ENCODE results near the gene HNRNPH1.

The HNRNPH1 gene

GRCh38 chr5:179621551-179622214 is 1.8 kb downstream of the HNRNPH1 start:
- Histone ChIP-seq H3K9me3 (ENCODE audit: control insufficient read depth in 1 of 2, low read length in 2 of 2) (no peaks in the 10 kb centered on the region), H3K9ac (ENCODE audit: low read depth in 1 of 2, low read length in 2 of 2) (peak overlapping the region; percentile 70 to 99), H3K27me3 (ENCODE audit: control insufficient read depth in 1 of 2, insufficient read depth in 2 of 2, low read length in 2 of 2) (no peaks in the 10 kb centered on the region), H3K36me3 (ENCODE audit: control insufficient read depth in 1 of 2, insufficient read depth in 2 of 2, low read length in 2 of 2) (peaks cover 33 to 51% of the 10 kb centered on the region in 2 donors), H3K4me3 (ENCODE audit: low read depth in 1 of 2, low read length in 2 of 2) (peak overlapping the region; percentile 88 to 92), H3K4me1 (ENCODE audit: control insufficient read depth in 1 of 2, insufficient read depth in 2 of 2, low read length in 2 of 2) (peaks cover 48% of the 10 kb centered on the region in 2 donors), H3K27ac (ENCODE audit: low read depth, low read length) (no peak overlapping the region)

- Histone ChIP-seq H3K27ac (ENCODE audit: low read depth, low read length) (no peak overlapping the region), H3K4me1 (ENCODE audit: control insufficient read depth in 1 of 2, insufficient read depth in 2 of 2, low read length in 2 of 2) (peaks cover 48 to 53% of the 10 kb centered on the region in 2 donors), H3K36me3 (ENCODE audit: control insufficient read depth in 1 of 2, insufficient read depth in 2 of 2, low read length in 2 of 2) (peaks cover 40 to 59% of the 10 kb centered on the region in 2 donors)
Measured at GRCh38 chr5:179620703-179621350, 2.6 kb downstream of the HNRNPH1 start.

GRCh38 chr5:179620293-179620692 is 3.2 kb downstream of the HNRNPH1 start:
- Histone ChIP-seq H3K4me3 (ENCODE audit: low read depth in 1 of 2, low read length in 2 of 2) (peak overlapping the region; percentile 88 to 92), H3K9ac (ENCODE audit: low read depth in 1 of 2, low read length in 2 of 2) (peak overlapping the region; percentile 34 to 99), H3K27me3 (ENCODE audit: control insufficient read depth in 1 of 2, insufficient read depth in 2 of 2, low read length in 2 of 2) (no peaks in the 10 kb centered on the region), H3K9me3 (ENCODE audit: control insufficient read depth in 1 of 2, low read length in 2 of 2) (no peaks in the 10 kb centered on the region), H3K36me3 (ENCODE audit: control insufficient read depth in 1 of 2, insufficient read depth in 2 of 2, low read length in 2 of 2) (peaks cover 44 to 65% of the 10 kb centered on the region in 2 donors), H3K27ac (ENCODE audit: low read depth, low read length) (no peak overlapping the region), H3K4me1 (ENCODE audit: control insufficient read depth in 1 of 2, insufficient read depth in 2 of 2, low read length in 2 of 2) (peaks cover 48 to 55% of the 10 kb centered on the region in 2 donors)

More at GRCh38 chr5:179620703-179621350, 2.6 kb downstream of the HNRNPH1 start:
- Histone ChIP-seq H3K27me3 (ENCODE audit: control insufficient read depth in 1 of 2, insufficient read depth in 2 of 2, low read length in 2 of 2) (no peaks in the 10 kb centered on the region), H3K4me3 (ENCODE audit: low read depth in 1 of 2, low read length in 2 of 2) (peak overlapping the region; percentile 88 to 92), H3K9me3 (ENCODE audit: control insufficient read depth in 1 of 2, low read length in 2 of 2) (no peaks in the 10 kb centered on the region), H3K9ac (ENCODE audit: low read depth in 1 of 2, low read length in 2 of 2) (peak overlapping the region; percentile 34 to 99)

GRCh38 chr5:179619776-179620175 is 3.7 kb downstream of the HNRNPH1 start:
- Histone ChIP-seq H3K9ac (ENCODE audit: low read depth in 1 of 2, low read length in 2 of 2) (no peak overlapping the region), H3K27ac (ENCODE audit: low read depth, low read length) (no peak overlapping the region), H3K4me1 (ENCODE audit: control insufficient read depth in 1 of 2, insufficient read depth in 2 of 2, low read length in 2 of 2) (peaks cover 44 to 52% of the 10 kb centered on the region in 2 donors), H3K27me3 (ENCODE audit: control insufficient read depth in 1 of 2, insufficient read depth in 2 of 2, low read length in 2 of 2) (no peaks in the 10 kb centered on the region), H3K9me3 (ENCODE audit: control insufficient read depth in 1 of 2, low read length in 2 of 2) (no peaks in the 10 kb centered on the region), H3K36me3 (ENCODE audit: control insufficient read depth in 1 of 2, insufficient read depth in 2 of 2, low read length in 2 of 2) (peaks cover 49 to 70% of the 10 kb centered on the region in 2 donors), H3K4me3 (ENCODE audit: low read depth in 1 of 2, low read length in 2 of 2) (peak overlapping the region; percentile 42 to 92)

- Histone ChIP-seq H3K36me3 (ENCODE audit: control insufficient read depth in 1 of 2, insufficient read depth in 2 of 2, low read length in 2 of 2) (peaks cover 52 to 77% of the 10 kb centered on the region in 2 donors), H3K27ac (ENCODE audit: low read depth, low read length) (no peak overlapping the region), H3K9me3 (ENCODE audit: control insufficient read depth in 1 of 2, low read length in 2 of 2) (no peaks in the 10 kb centered on the region), H3K4me1 (ENCODE audit: control insufficient read depth in 1 of 2, insufficient read depth in 2 of 2, low read length in 2 of 2) (peaks cover 37 to 46% of the 10 kb centered on the region in 2 donors), H3K9ac (ENCODE audit: low read depth in 1 of 2, low read length in 2 of 2) (peak overlapping the region in 1 of 2 donors; percentile 13), H3K4me3 (ENCODE audit: low read depth in 1 of 2, low read length in 2 of 2) (peak overlapping the region; percentile 32 to 53), H3K27me3 (ENCODE audit: control insufficient read depth in 1 of 2, insufficient read depth in 2 of 2, low read length in 2 of 2) (no peaks in the 10 kb centered on the region)
Measured at GRCh38 chr5:179618923-179619554, 4.4 kb downstream of the HNRNPH1 start.

- Histone ChIP-seq H3K9me3 (ENCODE audit: control insufficient read depth in 1 of 2, low read length in 2 of 2) (no peaks in the 10 kb centered on the region), H3K4me1 (ENCODE audit: control insufficient read depth in 1 of 2, insufficient read depth in 2 of 2, low read length in 2 of 2) (peaks cover 36 to 46% of the 10 kb centered on the region in 2 donors), H3K27ac (ENCODE audit: low read depth, low read length) (no peak overlapping the region), H3K4me3 (ENCODE audit: low read depth in 1 of 2, low read length in 2 of 2) (no peak overlapping the region), H3K36me3 (ENCODE audit: control insufficient read depth in 1 of 2, insufficient read depth in 2 of 2, low read length in 2 of 2) (peaks cover 56 to 88% of the 10 kb centered on the region in 2 donors), H3K27me3 (ENCODE audit: control insufficient read depth in 1 of 2, insufficient read depth in 2 of 2, low read length in 2 of 2) (no peaks in the 10 kb centered on the region), H3K9ac (ENCODE audit: low read depth in 1 of 2, low read length in 2 of 2) (no peak overlapping the region)
Measured at GRCh38 chr5:179617930-179618329, 5.5 kb downstream of the HNRNPH1 start.

- Histone ChIP-seq H3K9me3 (ENCODE audit: control insufficient read depth in 1 of 2, low read length in 2 of 2) (no peaks in the 10 kb centered on the region), H3K4me1 (ENCODE audit: control insufficient read depth in 1 of 2, insufficient read depth in 2 of 2, low read length in 2 of 2) (peaks cover 27 to 37% of the 10 kb centered on the region in 2 donors), H3K36me3 (ENCODE audit: control insufficient read depth in 1 of 2, insufficient read depth in 2 of 2, low read length in 2 of 2) (peaks cover 55 to 97% of the 10 kb centered on the region in 2 donors), H3K4me3 (ENCODE audit: low read depth in 1 of 2, low read length in 2 of 2) (no peak overlapping the region), H3K27me3 (ENCODE audit: control insufficient read depth in 1 of 2, insufficient read depth in 2 of 2, low read length in 2 of 2) (no peaks in the 10 kb centered on the region), H3K9ac (ENCODE audit: low read depth in 1 of 2, low read length in 2 of 2) (no peak overlapping the region), H3K27ac (ENCODE audit: low read depth, low read length) (no peak overlapping the region)
Measured at GRCh38 chr5:179616002-179616594, 7.4 kb downstream of the HNRNPH1 start.

GRCh38 chr5:179615203-179615602 is 8.3 kb downstream of the HNRNPH1 start:
- H3K27me3 ChIP-seq (ENCODE audit: control insufficient read depth in 1 of 2, insufficient read depth in 2 of 2, low read length in 2 of 2) = no peaks in the 10 kb centered on the region
- no peak overlapping the region for H3K4me3 ChIP-seq (ENCODE audit: low read depth in 1 of 2, low read length in 2 of 2)
- H3K27ac ChIP-seq (ENCODE audit: low read depth, low read length) = no peak overlapping the region
- peaks cover 18 to 28% of the 10 kb centered on the region in 2 donors for H3K4me1 ChIP-seq (ENCODE audit: control insufficient read depth in 1 of 2, insufficient read depth in 2 of 2, low read length in 2 of 2)
- no peak overlapping the region for H3K9ac ChIP-seq (ENCODE audit: low read depth in 1 of 2, low read length in 2 of 2)
- peaks cover 51 to 97% of the 10 kb centered on the region in 2 donors for H3K36me3 ChIP-seq (ENCODE audit: control insufficient read depth in 1 of 2, insufficient read depth in 2 of 2, low read length in 2 of 2)
- H3K9me3 ChIP-seq (ENCODE audit: control insufficient read depth in 1 of 2, low read length in 2 of 2) = no peaks in the 10 kb centered on the region

GRCh38 chr5:179614745-179615144 is 8.7 kb downstream of the HNRNPH1 start:
- Histone ChIP-seq H3K27ac (ENCODE audit: low read depth, low read length) (no peak overlapping the region), H3K4me3 (ENCODE audit: low read depth in 1 of 2, low read length in 2 of 2) (no peak overlapping the region), H3K4me1 (ENCODE audit: control insufficient read depth in 1 of 2, insufficient read depth in 2 of 2, low read length in 2 of 2) (peaks cover 14 to 26% of the 10 kb centered on the region in 2 donors), H3K9me3 (ENCODE audit: control insufficient read depth in 1 of 2, low read length in 2 of 2) (no peaks in the 10 kb centered on the region), H3K36me3 (ENCODE audit: control insufficient read depth in 1 of 2, insufficient read depth in 2 of 2, low read length in 2 of 2) (peaks cover 51 to 98% of the 10 kb centered on the region in 2 donors), H3K9ac (ENCODE audit: low read depth in 1 of 2, low read length in 2 of 2) (no peak overlapping the region), H3K27me3 (ENCODE audit: control insufficient read depth in 1 of 2, insufficient read depth in 2 of 2, low read length in 2 of 2) (no peaks in the 10 kb centered on the region)
